ENCODE data around the gene GHDC. TPM values are rescaled to one million over a fixed set of nuclear protein-coding genes. Genes with fewer than 3 reads are reported as not detected.

Gene GHDC
- total RNA-seq, 1 experiment from 2014 or later = 8.9 TPM

Other genes starting within 250 kb of the GHDC start
- 42.6 and 46.2 TPM in 2 replicates for gene CNP, start 227.7 kb downstream of the GHDC start, total RNA-seq (2022)
- 112 and 130 TPM in 2 replicates for gene DNAJC7, start 177.1 kb downstream of the GHDC start, total RNA-seq (2022)
- 34.1 and 40.0 TPM in 2 replicates for gene NKIRAS2, start 174.4 kb downstream of the GHDC start, total RNA-seq (2022)
- gene C17orf113, start 143.9 kb downstream of the GHDC start, total RNA-seq (2022) = 0.72 and 0.81 TPM in 2 replicates
- gene ZNF385C, start 96.0 kb downstream of the GHDC start, total RNA-seq (2022) = 0.26 and 0.44 TPM in 2 replicates
- gene DHX58, start 81.8 kb downstream of the GHDC start, total RNA-seq (2022) = 2.8 and 4.2 TPM in 2 replicates
- gene KAT2A, start 73.1 kb downstream of the GHDC start, total RNA-seq (2022) = 37.4 and 44.6 TPM in 2 replicates
- not detected in 2 replicates for gene HSPB9, start 71.7 kb downstream of the GHDC start, total RNA-seq (2022)
- gene RAB5C, start 39.5 kb downstream of the GHDC start, total RNA-seq (2022) = 101 and 119 TPM in 2 replicates
- gene KCNH4, start 13.4 kb downstream of the GHDC start, total RNA-seq (2022) = not detected in 2 replicates
- not detected in 2 replicates for gene HCRT, start 9.0 kb downstream of the GHDC start, total RNA-seq (2022)
- 29.8 and 32.6 TPM in 2 replicates for gene STAT5B, start 81.9 kb upstream of the GHDC start, total RNA-seq (2022)
- gene STAT5A, start 94.0 kb upstream of the GHDC start, total RNA-seq (2022) = 1.0 and 1.7 TPM in 2 replicates
- 89.2 and 115 TPM in 2 replicates for gene STAT3, start 193.9 kb upstream of the GHDC start, total RNA-seq (2022)
- gene CAVIN1, start 228.8 kb upstream of the GHDC start, total RNA-seq (2022) = 137 and 143 TPM in 2 replicates

Data from MCF 10A (cell line).